ENCODE measurements around the gene SPON1.

DNA sequence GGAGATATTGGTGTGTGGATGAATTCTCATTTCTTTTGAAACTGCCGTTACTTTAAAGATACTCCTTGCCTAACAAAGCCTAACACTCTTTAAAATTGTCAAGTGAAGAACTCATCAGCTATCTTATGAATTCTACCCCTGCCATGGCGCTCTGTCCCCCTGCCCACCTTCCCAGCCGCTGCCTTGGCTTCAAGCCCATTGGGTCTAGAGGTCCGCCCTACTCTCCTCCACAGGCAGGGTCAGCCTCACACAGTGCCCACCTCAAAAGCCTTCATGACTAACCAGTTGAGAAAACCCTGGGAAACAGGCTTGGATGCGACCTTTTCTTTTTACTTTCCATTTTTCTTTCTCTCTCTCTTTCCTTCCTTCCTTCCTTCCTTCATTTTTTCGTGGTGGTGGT is 267.9 kb downstream of the SPON1 start:
- TF ChIP-seq, protein P1, sequence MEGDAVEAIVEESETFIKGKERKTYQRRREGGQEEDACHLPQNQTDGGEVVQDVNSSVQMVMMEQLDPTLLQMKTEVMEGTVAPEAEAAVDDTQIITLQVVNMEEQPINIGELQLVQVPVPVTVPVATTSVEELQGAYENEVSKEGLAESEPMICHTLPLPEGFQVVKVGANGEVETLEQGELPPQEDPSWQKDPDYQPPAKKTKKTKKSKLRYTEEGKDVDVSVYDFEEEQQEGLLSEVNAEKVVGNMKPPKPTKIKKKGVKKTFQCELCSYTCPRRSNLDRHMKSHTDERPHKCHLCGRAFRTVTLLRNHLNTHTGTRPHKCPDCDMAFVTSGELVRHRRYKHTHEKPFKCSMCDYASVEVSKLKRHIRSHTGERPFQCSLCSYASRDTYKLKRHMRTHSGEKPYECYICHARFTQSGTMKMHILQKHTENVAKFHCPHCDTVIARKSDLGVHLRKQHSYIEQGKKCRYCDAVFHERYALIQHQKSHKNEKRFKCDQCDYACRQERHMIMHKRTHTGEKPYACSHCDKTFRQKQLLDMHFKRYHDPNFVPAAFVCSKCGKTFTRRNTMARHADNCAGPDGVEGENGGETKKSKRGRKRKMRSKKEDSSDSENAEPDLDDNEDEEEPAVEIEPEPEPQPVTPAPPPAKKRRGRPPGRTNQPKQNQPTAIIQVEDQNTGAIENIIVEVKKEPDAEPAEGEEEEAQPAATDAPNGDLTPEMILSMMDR (IDR thresholded peaks at IDR 0.05; ENCODE audit: control extremely low read depth in 1 of 3, insufficient read depth in 1 of 3, low read depth in 1 of 3, low read length in 3 of 3): no peak
- TF ChIP-seq RAD21 (IDR thresholded peaks at IDR 0.05 in 1 of 2, conservative IDR thresholded peaks at IDR 0.05 in 1 of 2; ENCODE audit: low read depth in 2 of 2, low read length in 2 of 2) (no peak), YY1 (IDR thresholded peaks at IDR 0.05; ENCODE audit: low read depth, low read length) (no peak), POLR2AphosphoS5 (IDR thresholded peaks at IDR 0.05; ENCODE audit: low read depth, low read length) (no peak), POLR2A (IDR thresholded peaks at IDR 0.05; ENCODE audit: control extremely low read depth in 1 of 2, low read depth in 2 of 2, low read length in 2 of 2) (no peak), CBX8 (IDR thresholded peaks at IDR 0.05; ENCODE audit: borderline replicate concordance, low read depth, low read length) (no peak), CREB1 (IDR thresholded peaks at IDR 0.05) (no peak), SP1 (IDR thresholded peaks at IDR 0.05; ENCODE audit: low read depth, low read length) (no peak), TEAD4 (IDR thresholded peaks at IDR 0.05; ENCODE audit: low read depth, low read length) (no peak), KDM4A (IDR thresholded peaks at IDR 0.05; ENCODE audit: low read depth, low read length, severe bottlenecking) (no peak)
- TF ChIP-seq, protein P2, sequence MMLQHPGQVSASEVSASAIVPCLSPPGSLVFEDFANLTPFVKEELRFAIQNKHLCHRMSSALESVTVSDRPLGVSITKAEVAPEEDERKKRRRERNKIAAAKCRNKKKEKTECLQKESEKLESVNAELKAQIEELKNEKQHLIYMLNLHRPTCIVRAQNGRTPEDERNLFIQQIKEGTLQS (IDR thresholded peaks at IDR 0.05; ENCODE audit: insufficient read depth, low read depth, low read length): no peak
